Trophoblast cell (in vitro differentiated cells and primary cell): ENCODE measurements around the gene FAM222A.

ENCODE experiments used
- DNase-seq, 2 donors: peaks; one replicate each; pipeline ENCODE4 v3.0.0-alpha.2; 2016
- H2AFZ ChIP-seq: 2 replicates; pipeline ENCODE4 v1.6.1; 2013; ENCODE audit warnings: low read length, moderate library complexity, mild to moderate bottlenecking; ENCODE audit not compliant: insufficient read depth, poor library complexity
- H2AK5ac ChIP-seq: 2 replicates; pipeline ENCODE4 v1.6.1; 2013; ENCODE audit warnings: mild to moderate bottlenecking, low read length
- H2BK120ac ChIP-seq: 2 replicates; pipeline ENCODE4 v1.6.1; 2013; ENCODE audit warnings: low read length, mild to moderate bottlenecking, moderate library complexity; ENCODE audit not compliant: insufficient read depth, poor library complexity
- H2BK12ac ChIP-seq: 2 replicates; pipeline ENCODE4 v1.6.1; 2013; ENCODE audit warnings: mild to moderate bottlenecking, low read length, moderate library complexity
- H2BK5ac ChIP-seq: 2 replicates; pipeline ENCODE4 v1.6.1; 2013; ENCODE audit warnings: low read length, low read depth, moderate library complexity, mild to moderate bottlenecking; ENCODE audit not compliant: poor library complexity
- H3K14ac ChIP-seq: 2 replicates; pipeline ENCODE4 v1.6.1; 2013; ENCODE audit warnings: mild to moderate bottlenecking, low read length
- H3K18ac ChIP-seq: 2 replicates; pipeline ENCODE4 v1.6.1; 2013; ENCODE audit warnings: mild to moderate bottlenecking, low read length
- H3K23ac ChIP-seq: 2 replicates; pipeline ENCODE4 v1.6.1; 2013; ENCODE audit warnings: low read length
- H3K27ac ChIP-seq: 2 replicates; pipeline ENCODE4 v1.5.1; 2013; ENCODE audit warnings: low read depth, mild to moderate bottlenecking, inconsistent platforms, low read length, moderate library complexity
- H3K27me3 ChIP-seq: 2 replicates; pipeline ENCODE4 v1.6.1; 2013; ENCODE audit warnings: inconsistent platforms, mild to moderate bottlenecking, low read length, moderate library complexity; ENCODE audit not compliant: insufficient read depth
- H3K36me3 ChIP-seq, 2 experiments: 1 replicate in 1 of 2; 2 replicates in 1 of 2; pipeline ENCODE4 v1.6.1; 2013; ENCODE audit warnings: low read length in 2 of 2, mild to moderate bottlenecking in 2 of 2, moderate library complexity in 1 of 2; ENCODE audit not compliant: insufficient read depth in 2 of 2, control insufficient read depth in 1 of 2
- H3K4ac ChIP-seq: 2 replicates; pipeline ENCODE4 v1.6.1; 2013; ENCODE audit warnings: low read depth, mild to moderate bottlenecking, low read length, moderate library complexity
- H3K4me1 ChIP-seq, 2 experiments: 1 replicate in 1 of 2; 2 replicates in 1 of 2; pipeline ENCODE4 v1.6.1; 2013; ENCODE audit warnings: low read length in 2 of 2, mild to moderate bottlenecking in 2 of 2, moderate library complexity in 1 of 2; ENCODE audit not compliant: insufficient read depth in 2 of 2, control insufficient read depth in 1 of 2
- H3K4me2 ChIP-seq: 2 replicates; pipeline ENCODE4 v1.6.1; 2013; ENCODE audit warnings: inconsistent platforms, mild to moderate bottlenecking, low read length, moderate library complexity
- H3K4me3 ChIP-seq: 2 replicates; pipeline ENCODE4 v1.5.1; 2013; ENCODE audit warnings: mild to moderate bottlenecking, low read depth, low read length, inconsistent platforms
- H3K79me1 ChIP-seq: one replicate; pipeline ENCODE4 v1.6.1; 2013; ENCODE audit warnings: low read length
- H3K79me2 ChIP-seq: 2 replicates; pipeline ENCODE4 v1.6.1; 2013; ENCODE audit warnings: low read length, mild to moderate bottlenecking; ENCODE audit not compliant: control insufficient read depth, insufficient read depth, poor library complexity
- H3K9ac ChIP-seq: 2 replicates; pipeline ENCODE4 v1.6.1; 2013; ENCODE audit warnings: mild to moderate bottlenecking, low read length
- H3K9me3 ChIP-seq: 2 replicates; pipeline ENCODE4 v1.6.1; 2013; ENCODE audit warnings: low read depth, mild to moderate bottlenecking, control low read depth, inconsistent platforms, low read length; ENCODE audit not compliant: insufficient read depth
- H4K12ac ChIP-seq: 2 replicates; pipeline ENCODE4 v1.6.1; 2013; ENCODE audit warnings: low read depth, mild to moderate bottlenecking, low read length, moderate library complexity
- H4K8ac ChIP-seq: 2 replicates; pipeline ENCODE4 v1.6.1; 2013; ENCODE audit warnings: low read depth, mild to moderate bottlenecking, low read length, moderate library complexity
- H4K91ac ChIP-seq: one replicate; pipeline ENCODE4 v1.6.1; 2013; ENCODE audit warnings: low read depth, mild to moderate bottlenecking, low read length, moderate library complexity
- WGBS: extraction: QIAGEN DNeasy Blood & Tissue Kit; methylation state at CpG from one replicate; pipeline ENCODE4 v1.1.7; 2013; ENCODE audit warnings: missing lambda C conversion rate; ENCODE audit not compliant: insufficient read length, insufficient coverage; ENCODE audit errors: extremely low coverage; 5-methylcytosine and 5-hydroxymethylcytosine counted together

Gene FAM222A

GRCh38 chr12:109727746-109728726 is 14.4 kb downstream of the FAM222A start:
- no peaks in the 10 kb centered on the region for H3K79me2 ChIP-seq
- H2BK120ac ChIP-seq: no peak overlapping the region
- H3K4ac ChIP-seq: no peak overlapping the region
- H3K79me1 ChIP-seq: no peaks in the 10 kb centered on the region
- H3K23ac ChIP-seq: no peak overlapping the region
- no peak overlapping the region for H2AK5ac ChIP-seq
- H3K9me3 ChIP-seq: peaks cover 1% of the 10 kb centered on the region
- no peak overlapping the region for H2BK12ac ChIP-seq
- no peak overlapping the region for H4K8ac ChIP-seq
- H2BK5ac ChIP-seq: no peak overlapping the region
- DNase-seq: peak; percentile 37 to 60
- H3K27ac ChIP-seq: no peak overlapping the region
- H3K27me3 ChIP-seq: no peaks in the 10 kb centered on the region
- H3K4me3 ChIP-seq: no peak overlapping the region
- H3K4me1 ChIP-seq: peaks cover 0 to 3% of the 10 kb centered on the region in 2 experiments
- no peak overlapping the region for H4K12ac ChIP-seq
- H3K18ac ChIP-seq: no peak overlapping the region
- WGBS: no CpG with 5 or more reads among the region's 14 CpGs
- no peaks in the 10 kb centered on the region for H3K36me3 ChIP-seq
- H3K4me2 ChIP-seq: no peak overlapping the region
- H3K14ac ChIP-seq: no peak overlapping the region
- no peak overlapping the region for H4K91ac ChIP-seq
- H3K9ac ChIP-seq: no peak overlapping the region
- no peak overlapping the region for H2AFZ ChIP-seq

GRCh38 chr12:109728921-109729320 is 15.3 kb downstream of the FAM222A start:
- H4K8ac ChIP-seq: no peak overlapping the region
- WGBS: no CpG with 5 or more reads among the region's 1 CpG
- no peak overlapping the region for H4K91ac ChIP-seq
- no peaks in the 10 kb centered on the region for H3K79me1 ChIP-seq
- peaks cover 0 to 3% of the 10 kb centered on the region in 2 experiments for H3K4me1 ChIP-seq
- no peaks in the 10 kb centered on the region for H3K79me2 ChIP-seq
- no peak overlapping the region for H2BK5ac ChIP-seq
- no peaks in the 10 kb centered on the region for H3K36me3 ChIP-seq
- no peak overlapping the region for H2BK12ac ChIP-seq
- no peak overlapping the region for H3K9ac ChIP-seq
- H2AFZ ChIP-seq: no peak overlapping the region
- H4K12ac ChIP-seq: no peak overlapping the region
- no peak overlapping the region for H3K4me2 ChIP-seq
- H3K9me3 ChIP-seq: peaks cover 1% of the 10 kb centered on the region
- H3K27ac ChIP-seq: no peak overlapping the region
- H3K4me3 ChIP-seq: no peak overlapping the region
- no peak overlapping the region for H3K4ac ChIP-seq
- DNase-seq: no peak
- no peak overlapping the region for H3K14ac ChIP-seq
- H3K18ac ChIP-seq: no peak overlapping the region
- H3K23ac ChIP-seq: no peak overlapping the region
- H2AK5ac ChIP-seq: no peak overlapping the region
- H2BK120ac ChIP-seq: no peak overlapping the region
- H3K27me3 ChIP-seq: no peaks in the 10 kb centered on the region

- Histone ChIP-seq H3K4me3 (no peak overlapping the region), H2BK12ac (no peak overlapping the region), H3K27ac (no peak overlapping the region), H4K91ac (no peak overlapping the region), H3K36me3 (no peaks in the 10 kb centered on the region), H3K23ac (no peak overlapping the region), H3K79me1 (no peaks in the 10 kb centered on the region), H2BK5ac (no peak overlapping the region), H3K9me3 (peaks cover 1% of the 10 kb centered on the region), H3K18ac (no peak overlapping the region), H3K4me2 (no peak overlapping the region), H3K4ac (no peak overlapping the region), H4K8ac (no peak overlapping the region), H2AK5ac (no peak overlapping the region), H3K27me3 (no peaks in the 10 kb centered on the region), H4K12ac (no peak overlapping the region), H2AFZ (no peak overlapping the region), H3K14ac (no peak overlapping the region), H3K4me1 (peaks cover 0 to 3% of the 10 kb centered on the region in 2 experiments), H3K9ac (no peak overlapping the region), H2BK120ac (no peak overlapping the region), H3K79me2 (no peaks in the 10 kb centered on the region)
- no CpG with 5 or more reads among the region's 18 CpGs for WGBS
- no peak for DNase-seq
These were observed 15.8 kb downstream of the FAM222A start for GRCh38 chr12:109729371-109729781.

GRCh38 chr12:109729801-109730200 is 16.2 kb downstream of the FAM222A start:
- no peaks in the 10 kb centered on the region for H3K79me1 ChIP-seq
- no peak overlapping the region for H2BK120ac ChIP-seq
- no peak overlapping the region for H4K8ac ChIP-seq
- H3K14ac ChIP-seq: no peak overlapping the region
- H2AFZ ChIP-seq: no peak overlapping the region
- no peak overlapping the region for H4K12ac ChIP-seq
- no peak overlapping the region for H2BK12ac ChIP-seq
- H3K9me3 ChIP-seq: peaks cover 1% of the 10 kb centered on the region
- H3K79me2 ChIP-seq: no peaks in the 10 kb centered on the region
- no peak overlapping the region for H3K9ac ChIP-seq
- H3K27me3 ChIP-seq: no peaks in the 10 kb centered on the region
- no peak overlapping the region for H3K18ac ChIP-seq
- H4K91ac ChIP-seq: no peak overlapping the region
- no peak overlapping the region for H2BK5ac ChIP-seq
- H2AK5ac ChIP-seq: no peak overlapping the region
- H3K4me2 ChIP-seq: no peak overlapping the region
- H3K4ac ChIP-seq: no peak overlapping the region
- H3K4me3 ChIP-seq: no peak overlapping the region
- no peak overlapping the region for H3K23ac ChIP-seq
- H3K36me3 ChIP-seq: no peaks in the 10 kb centered on the region
- WGBS: no CpG with 5 or more reads among the region's 9 CpGs
- no peak for DNase-seq
- H3K4me1 ChIP-seq: peaks cover 0 to 3% of the 10 kb centered on the region in 2 experiments
- no peak overlapping the region for H3K27ac ChIP-seq
